GM23338 (cell line): ENCODE results near the gene CHCHD6. TPM values are rescaled to one million over a fixed set of nuclear protein-coding genes. Genes with fewer than 3 reads are reported as not detected.

Source experiments
- ATAC-seq: fragments of 200-7000 bp; cut with Tn5 transposase; 3 replicates; pipeline ENCODE4 v1.9.1; 2020
- DNase-seq: peaks from one replicate; pipeline ENCODE4 v3.0.0-alpha.2; 2015; ENCODE audit warnings: low spot score
- H2AFZ ChIP-seq: fragments of 200-600 bp; sonication (generic); 2 replicates; pipeline ENCODE4 v1.8.0; 2016; ENCODE audit warnings: antibody characterized with exemption, mild to moderate bottlenecking, moderate library complexity
- H3F3A ChIP-seq: fragments of 200-600 bp; sonication (generic); replicated peaks from 2 replicates; pipeline ENCODE4 v1.8.0; 2017; ENCODE audit warnings: antibody characterized with exemption, mixed run types, low read depth
- H3K27ac ChIP-seq: fragments of 200-600 bp; sonication (generic); 2 replicates; pipeline ENCODE4 v1.6.1; 2016; ENCODE audit warnings: low read depth
- H3K27me3 ChIP-seq: fragments of 200-600 bp; sonication (generic); 2 replicates; pipeline ENCODE4 v1.8.0; 2016; ENCODE audit warnings: mild to moderate bottlenecking, mixed run types, moderate library complexity; ENCODE audit not compliant: insufficient read depth
- H3K36me3 ChIP-seq: fragments of 200-600 bp; sonication (generic); 2 replicates; pipeline ENCODE4 v1.8.0; 2016; ENCODE audit warnings: mild to moderate bottlenecking; ENCODE audit not compliant: insufficient read depth
- H3K4me1 ChIP-seq: fragments of 200-600 bp; sonication (generic); 2 replicates; pipeline ENCODE4 v1.8.0; 2016; ENCODE audit warnings: mild to moderate bottlenecking, moderate library complexity; ENCODE audit not compliant: insufficient read depth
- H3K4me2 ChIP-seq: fragments of 200-600 bp; sonication (generic); 2 replicates; pipeline ENCODE4 v1.7.1; 2017; ENCODE audit warnings: mixed run types
- H3K4me3 ChIP-seq: fragments of 200-600 bp; sonication (generic); 2 replicates; pipeline ENCODE4 v1.6.1; 2016; ENCODE audit warnings: mixed run types
- H3K79me2 ChIP-seq: fragments of 200-600 bp; sonication (generic); replicated peaks from 2 replicates; pipeline ENCODE4 v1.8.0; 2017; ENCODE audit warnings: mild to moderate bottlenecking; ENCODE audit not compliant: insufficient read depth
- H3K9me2 ChIP-seq: fragments of 200-600 bp; sonication (generic); 2 replicates; pipeline ENCODE4 v1.8.0; 2017; ENCODE audit not compliant: insufficient read depth
- H4K20me1 ChIP-seq: fragments of 200-600 bp; sonication (generic); replicated peaks from 2 replicates; pipeline ENCODE4 v1.8.0; 2017; ENCODE audit warnings: mild to moderate bottlenecking; ENCODE audit not compliant: insufficient read depth
- H3K27ac Mint-ChIP-seq: 2 replicates; pipeline ENCODE4 v1.8.0; 2020; ENCODE audit warnings: inconsistent platforms, mild to moderate bottlenecking, moderate library complexity, mixed read lengths
- H3K27me3 Mint-ChIP-seq: 3 replicates; pipeline ENCODE4 v1.8.0; 2022; ENCODE audit warnings: low read depth, mild to moderate bottlenecking, moderate library complexity, mixed read lengths, inconsistent platforms; ENCODE audit not compliant: insufficient read depth, poor library complexity
- H3K36me3 Mint-ChIP-seq: 3 replicates; pipeline ENCODE4 v1.8.0; 2021; ENCODE audit warnings: low read depth, mild to moderate bottlenecking, inconsistent platforms, moderate library complexity, mixed read lengths
- H3K4me1 Mint-ChIP-seq: 3 replicates; pipeline ENCODE4 v1.8.0; 2020; ENCODE audit warnings: mild to moderate bottlenecking, inconsistent platforms, mixed read lengths
- H3K4me3 Mint-ChIP-seq: 3 replicates; pipeline ENCODE4 v1.8.0; 2021; ENCODE audit warnings: moderate library complexity, mild to moderate bottlenecking, inconsistent platforms, mixed read lengths
- H3K9me3 Mint-ChIP-seq: 3 replicates; pipeline ENCODE4 v1.8.0; 2020; ENCODE audit warnings: moderate library complexity, mild to moderate bottlenecking, inconsistent platforms, mixed read lengths
- CREB1 ChIP-seq: fragments of 250-450 bp; sonication (Bioruptor Pico); IDR thresholded peaks from 2 replicates; pipeline ENCODE4 v1.5.0; 2020; ENCODE audit warnings: low read depth, mild to moderate bottlenecking, moderate library complexity
- EZH2 ChIP-seq: fragments of 200-600 bp; sonication (generic); IDR thresholded peaks from one replicate; pipeline ENCODE4 v1.8.0; 2017; ENCODE audit warnings: antibody characterized with exemption, mild to moderate bottlenecking, low read depth; ENCODE audit not compliant: unreplicated experiment
- EZH2phosphoT487 ChIP-seq: fragments of 200-600 bp; sonication (generic); IDR thresholded peaks from one replicate; pipeline ENCODE4 v1.8.1; 2018; ENCODE audit warnings: antibody characterized with exemption; ENCODE audit not compliant: unreplicated experiment
- JUNB ChIP-seq: IDR thresholded peaks from one replicate; pipeline ENCODE4 v1.6.1; 2016; ENCODE audit warnings: antibody characterized with exemption; ENCODE audit not compliant: unreplicated experiment
- NANOG ChIP-seq: IDR thresholded peaks from 2 replicates; pipeline ENCODE4 v1.6.1; 2016; ENCODE audit warnings: antibody characterized with exemption, borderline replicate concordance
- POLR2AphosphoS5 ChIP-seq: IDR thresholded peaks from 2 replicates; pipeline ENCODE4 v1.6.1; 2016; ENCODE audit warnings: antibody characterized with exemption, low read depth
- STAT1 ChIP-seq: IDR thresholded peaks from one replicate; pipeline ENCODE4 v1.6.1; 2016; ENCODE audit warnings: antibody characterized with exemption; ENCODE audit not compliant: unreplicated experiment
- ZNF114 ChIP-seq: fragments of 250-450 bp; sonication (Bioruptor Pico); IDR thresholded peaks from 2 replicates; pipeline ENCODE4 v1.5.0; 2020; ENCODE audit warnings: mild to moderate bottlenecking, moderate library complexity
- ZNF331 ChIP-seq: fragments of 250-450 bp; sonication (Bioruptor Pico); IDR thresholded peaks from 2 replicates; pipeline ENCODE4 v1.5.0; 2020; ENCODE audit warnings: low read depth, mild to moderate bottlenecking, moderate library complexity
- polyA plus RNA-seq: library from polyadenylated mRNA; unstranded; fragments of >200 nt; fragmentation: Nextera tagmentation; extraction: Ambion mirVana; gene quantifications from 2 replicates; pipeline ENCODE4 v1.2.1, GENCODE V29; 2016
- total RNA-seq: library from RNA; depleted of rRNA; stranded (reverse); fragments of >200 nt; shearing (Covaris generic); gene quantifications from 2 replicates; pipeline ENCODE4 v1.2.3, GENCODE V29; 2014
- TF ChIP-seq, protein P1 (sequence below), 2 experiments: fragments of 200-600 bp in 1 of 2; sonication (generic) in 1 of 2; conservative IDR thresholded peaks; 2 replicates each; pipeline versions ENCODE4 v1.5.1 to v1.6.1; 2016 to 2017; ENCODE audit warnings: antibody characterized with exemption in 2 of 2, low read depth in 2 of 2, mild to moderate bottlenecking in 2 of 2, moderate library complexity in 1 of 2
- TF ChIP-seq, protein P2 (sequence below): fragments of 250-450 bp; sonication (Bioruptor Pico); IDR thresholded peaks from 2 replicates; pipeline ENCODE4 v1.5.0; 2020; ENCODE audit warnings: mild to moderate bottlenecking, moderate library complexity
- TF ChIP-seq, protein P3 (sequence below): IDR thresholded peaks from 2 replicates; pipeline ENCODE4 v1.6.1; 2016; ENCODE audit warnings: antibody characterized with exemption
- TF ChIP-seq, protein P4 (sequence below): IDR thresholded peaks from one replicate; pipeline ENCODE4 v1.6.1; 2018; ENCODE audit warnings: antibody characterized with exemption; ENCODE audit not compliant: unreplicated experiment

The CHCHD6 gene
- total and polyA plus RNA-seq, 2 experiments from 2014 or later = 28.8 to 43.0 TPM

DNA sequence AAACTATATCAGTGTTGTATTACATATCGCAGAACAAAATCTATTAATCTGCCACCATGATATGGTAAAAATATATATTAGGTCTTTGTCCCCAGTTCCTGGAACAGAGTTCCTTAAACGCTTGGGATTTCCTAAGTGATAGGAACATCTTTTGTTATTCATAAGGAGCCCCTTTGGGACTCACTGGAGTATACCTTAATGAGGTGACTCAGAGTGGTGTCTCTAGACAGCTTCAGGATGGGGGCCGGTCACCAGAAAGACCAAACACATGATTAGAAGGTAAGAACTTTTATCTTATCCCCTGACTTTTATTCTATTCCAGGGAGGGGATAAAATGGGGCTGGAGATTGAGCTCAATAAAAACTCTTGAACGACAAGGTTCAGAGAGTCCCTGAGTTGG is 12.3 kb upstream of the CHCHD6 start:
- H2AFZ ChIP-seq = no peak overlapping the region
- H3K27me3 ChIP-seq = no peaks in the 10 kb centered on the region
- H3F3A ChIP-seq = no peaks in the 10 kb centered on the region
- H3K27me3 Mint-ChIP-seq = peaks cover 4% of the 10 kb centered on the region
- H3K4me1 ChIP-seq = no peaks in the 10 kb centered on the region
- H3K27ac ChIP-seq = no peak overlapping the region
- H3K36me3 Mint-ChIP-seq = no peaks in the 10 kb centered on the region
- no peak overlapping the region for H3K4me3 ChIP-seq
- no peak for ATAC-seq
- H3K4me3 Mint-ChIP-seq = no peak overlapping the region
- no peak overlapping the region for H3K4me2 ChIP-seq
- no peaks in the 10 kb centered on the region for H3K79me2 ChIP-seq
- H3K9me2 ChIP-seq = no peaks in the 10 kb centered on the region
- no peak for DNase-seq
- TF ChIP-seq ZNF114 (CRISPR knock-in tag) (no peak), CREB1 (CRISPR knock-in tag) (no peak), EZH2phosphoT487 (no peak), NANOG (no peak), STAT1 (no peak), EZH2 (no peak), ZNF331 (CRISPR knock-in tag) (no peak), POLR2AphosphoS5 (no peak), JUNB (no peak)
- TF ChIP-seq, protein P1, sequence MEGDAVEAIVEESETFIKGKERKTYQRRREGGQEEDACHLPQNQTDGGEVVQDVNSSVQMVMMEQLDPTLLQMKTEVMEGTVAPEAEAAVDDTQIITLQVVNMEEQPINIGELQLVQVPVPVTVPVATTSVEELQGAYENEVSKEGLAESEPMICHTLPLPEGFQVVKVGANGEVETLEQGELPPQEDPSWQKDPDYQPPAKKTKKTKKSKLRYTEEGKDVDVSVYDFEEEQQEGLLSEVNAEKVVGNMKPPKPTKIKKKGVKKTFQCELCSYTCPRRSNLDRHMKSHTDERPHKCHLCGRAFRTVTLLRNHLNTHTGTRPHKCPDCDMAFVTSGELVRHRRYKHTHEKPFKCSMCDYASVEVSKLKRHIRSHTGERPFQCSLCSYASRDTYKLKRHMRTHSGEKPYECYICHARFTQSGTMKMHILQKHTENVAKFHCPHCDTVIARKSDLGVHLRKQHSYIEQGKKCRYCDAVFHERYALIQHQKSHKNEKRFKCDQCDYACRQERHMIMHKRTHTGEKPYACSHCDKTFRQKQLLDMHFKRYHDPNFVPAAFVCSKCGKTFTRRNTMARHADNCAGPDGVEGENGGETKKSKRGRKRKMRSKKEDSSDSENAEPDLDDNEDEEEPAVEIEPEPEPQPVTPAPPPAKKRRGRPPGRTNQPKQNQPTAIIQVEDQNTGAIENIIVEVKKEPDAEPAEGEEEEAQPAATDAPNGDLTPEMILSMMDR (conservative IDR thresholded peaks at IDR 0.05; ENCODE audit: low read depth in 2 of 2) = no peak
- TF ChIP-seq, protein P2, sequence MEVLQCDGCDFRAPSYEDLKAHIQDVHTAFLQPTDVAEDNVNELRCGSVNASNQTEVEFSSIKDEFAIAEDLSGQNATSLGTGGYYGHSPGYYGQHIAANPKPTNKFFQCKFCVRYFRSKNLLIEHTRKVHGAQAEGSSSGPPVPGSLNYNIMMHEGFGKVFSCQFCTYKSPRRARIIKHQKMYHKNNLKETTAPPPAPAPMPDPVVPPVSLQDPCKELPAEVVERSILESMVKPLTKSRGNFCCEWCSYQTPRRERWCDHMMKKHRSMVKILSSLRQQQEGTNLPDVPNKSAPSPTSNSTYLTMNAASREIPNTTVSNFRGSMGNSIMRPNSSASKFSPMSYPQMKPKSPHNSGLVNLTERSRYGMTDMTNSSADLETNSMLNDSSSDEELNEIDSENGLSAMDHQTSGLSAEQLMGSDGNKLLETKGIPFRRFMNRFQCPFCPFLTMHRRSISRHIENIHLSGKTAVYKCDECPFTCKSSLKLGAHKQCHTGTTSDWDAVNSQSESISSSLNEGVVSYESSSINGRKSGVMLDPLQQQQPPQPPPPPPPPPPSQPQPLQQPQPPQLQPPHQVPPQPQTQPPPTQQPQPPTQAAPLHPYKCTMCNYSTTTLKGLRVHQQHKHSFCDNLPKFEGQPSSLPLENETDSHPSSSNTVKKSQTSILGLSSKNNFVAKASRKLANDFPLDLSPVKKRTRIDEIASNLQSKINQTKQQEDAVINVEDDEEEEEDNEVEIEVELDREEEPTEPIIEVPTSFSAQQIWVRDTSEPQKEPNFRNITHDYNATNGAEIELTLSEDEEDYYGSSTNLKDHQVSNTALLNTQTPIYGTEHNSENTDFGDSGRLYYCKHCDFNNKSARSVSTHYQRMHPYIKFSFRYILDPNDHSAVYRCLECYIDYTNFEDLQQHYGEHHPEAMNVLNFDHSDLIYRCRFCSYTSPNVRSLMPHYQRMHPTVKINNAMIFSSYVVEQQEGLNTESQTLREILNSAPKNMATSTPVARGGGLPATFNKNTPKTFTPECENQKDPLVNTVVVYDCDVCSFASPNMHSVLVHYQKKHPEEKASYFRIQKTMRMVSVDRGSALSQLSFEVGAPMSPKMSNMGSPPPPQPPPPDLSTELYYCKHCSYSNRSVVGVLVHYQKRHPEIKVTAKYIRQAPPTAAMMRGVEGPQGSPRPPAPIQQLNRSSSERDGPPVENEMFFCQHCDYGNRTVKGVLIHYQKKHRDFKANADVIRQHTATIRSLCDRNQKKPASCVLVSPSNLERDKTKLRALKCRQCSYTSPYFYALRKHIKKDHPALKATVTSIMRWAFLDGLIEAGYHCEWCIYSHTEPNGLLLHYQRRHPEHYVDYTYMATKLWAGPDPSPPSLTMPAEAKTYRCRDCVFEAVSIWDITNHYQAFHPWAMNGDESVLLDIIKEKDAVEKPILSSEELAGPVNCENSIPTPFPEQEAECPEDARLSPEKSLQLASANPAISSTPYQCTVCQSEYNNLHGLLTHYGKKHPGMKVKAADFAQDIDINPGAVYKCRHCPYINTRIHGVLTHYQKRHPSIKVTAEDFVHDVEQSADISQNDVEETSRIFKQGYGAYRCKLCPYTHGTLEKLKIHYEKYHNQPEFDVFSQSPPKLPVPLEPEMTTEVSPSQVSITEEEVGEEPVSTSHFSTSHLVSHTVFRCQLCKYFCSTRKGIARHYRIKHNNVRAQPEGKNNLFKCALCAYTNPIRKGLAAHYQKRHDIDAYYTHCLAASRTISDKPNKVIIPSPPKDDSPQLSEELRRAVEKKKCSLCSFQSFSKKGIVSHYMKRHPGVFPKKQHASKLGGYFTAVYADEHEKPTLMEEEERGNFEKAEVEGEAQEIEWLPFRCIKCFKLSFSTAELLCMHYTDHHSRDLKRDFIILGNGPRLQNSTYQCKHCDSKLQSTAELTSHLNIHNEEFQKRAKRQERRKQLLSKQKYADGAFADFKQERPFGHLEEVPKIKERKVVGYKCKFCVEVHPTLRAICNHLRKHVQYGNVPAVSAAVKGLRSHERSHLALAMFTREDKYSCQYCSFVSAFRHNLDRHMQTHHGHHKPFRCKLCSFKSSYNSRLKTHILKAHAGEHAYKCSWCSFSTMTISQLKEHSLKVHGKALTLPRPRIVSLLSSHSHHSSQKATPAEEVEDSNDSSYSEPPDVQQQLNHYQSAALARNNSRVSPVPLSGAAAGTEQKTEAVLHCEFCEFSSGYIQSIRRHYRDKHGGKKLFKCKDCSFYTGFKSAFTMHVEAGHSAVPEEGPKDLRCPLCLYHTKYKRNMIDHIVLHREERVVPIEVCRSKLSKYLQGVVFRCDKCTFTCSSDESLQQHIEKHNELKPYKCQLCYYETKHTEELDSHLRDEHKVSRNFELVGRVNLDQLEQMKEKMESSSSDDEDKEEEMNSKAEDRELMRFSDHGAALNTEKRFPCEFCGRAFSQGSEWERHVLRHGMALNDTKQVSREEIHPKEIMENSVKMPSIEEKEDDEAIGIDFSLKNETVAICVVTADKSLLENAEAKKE (CRISPR knock-in tag) = no peak
- TF ChIP-seq, protein P3, sequence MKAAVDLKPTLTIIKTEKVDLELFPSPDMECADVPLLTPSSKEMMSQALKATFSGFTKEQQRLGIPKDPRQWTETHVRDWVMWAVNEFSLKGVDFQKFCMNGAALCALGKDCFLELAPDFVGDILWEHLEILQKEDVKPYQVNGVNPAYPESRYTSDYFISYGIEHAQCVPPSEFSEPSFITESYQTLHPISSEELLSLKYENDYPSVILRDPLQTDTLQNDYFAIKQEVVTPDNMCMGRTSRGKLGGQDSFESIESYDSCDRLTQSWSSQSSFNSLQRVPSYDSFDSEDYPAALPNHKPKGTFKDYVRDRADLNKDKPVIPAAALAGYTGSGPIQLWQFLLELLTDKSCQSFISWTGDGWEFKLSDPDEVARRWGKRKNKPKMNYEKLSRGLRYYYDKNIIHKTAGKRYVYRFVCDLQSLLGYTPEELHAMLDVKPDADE = no peak
- TF ChIP-seq, protein P4, sequence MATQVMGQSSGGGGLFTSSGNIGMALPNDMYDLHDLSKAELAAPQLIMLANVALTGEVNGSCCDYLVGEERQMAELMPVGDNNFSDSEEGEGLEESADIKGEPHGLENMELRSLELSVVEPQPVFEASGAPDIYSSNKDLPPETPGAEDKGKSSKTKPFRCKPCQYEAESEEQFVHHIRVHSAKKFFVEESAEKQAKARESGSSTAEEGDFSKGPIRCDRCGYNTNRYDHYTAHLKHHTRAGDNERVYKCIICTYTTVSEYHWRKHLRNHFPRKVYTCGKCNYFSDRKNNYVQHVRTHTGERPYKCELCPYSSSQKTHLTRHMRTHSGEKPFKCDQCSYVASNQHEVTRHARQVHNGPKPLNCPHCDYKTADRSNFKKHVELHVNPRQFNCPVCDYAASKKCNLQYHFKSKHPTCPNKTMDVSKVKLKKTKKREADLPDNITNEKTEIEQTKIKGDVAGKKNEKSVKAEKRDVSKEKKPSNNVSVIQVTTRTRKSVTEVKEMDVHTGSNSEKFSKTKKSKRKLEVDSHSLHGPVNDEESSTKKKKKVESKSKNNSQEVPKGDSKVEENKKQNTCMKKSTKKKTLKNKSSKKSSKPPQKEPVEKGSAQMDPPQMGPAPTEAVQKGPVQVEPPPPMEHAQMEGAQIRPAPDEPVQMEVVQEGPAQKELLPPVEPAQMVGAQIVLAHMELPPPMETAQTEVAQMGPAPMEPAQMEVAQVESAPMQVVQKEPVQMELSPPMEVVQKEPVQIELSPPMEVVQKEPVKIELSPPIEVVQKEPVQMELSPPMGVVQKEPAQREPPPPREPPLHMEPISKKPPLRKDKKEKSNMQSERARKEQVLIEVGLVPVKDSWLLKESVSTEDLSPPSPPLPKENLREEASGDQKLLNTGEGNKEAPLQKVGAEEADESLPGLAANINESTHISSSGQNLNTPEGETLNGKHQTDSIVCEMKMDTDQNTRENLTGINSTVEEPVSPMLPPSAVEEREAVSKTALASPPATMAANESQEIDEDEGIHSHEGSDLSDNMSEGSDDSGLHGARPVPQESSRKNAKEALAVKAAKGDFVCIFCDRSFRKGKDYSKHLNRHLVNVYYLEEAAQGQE = no peak
- no peaks in the 10 kb centered on the region for H3K36me3 ChIP-seq
- H3K27ac Mint-ChIP-seq = no peak overlapping the region
- no peaks in the 10 kb centered on the region for H4K20me1 ChIP-seq
- no peaks in the 10 kb centered on the region for H3K4me1 Mint-ChIP-seq
- no peaks in the 10 kb centered on the region for H3K9me3 Mint-ChIP-seq
